Epidermal melanocyte (primary cell): ENCODE results near the gene RIMBP3B.
"Not testable (repeated sequence)": the region's sequence is repeated elsewhere in the genome, so short reads cannot be mapped to it uniquely, and the experiment has no call there.

ENCODE experiments used
- DNase-seq: peaks from one replicate; pipeline ENCODE4 v3.0.0; 2011; ENCODE audit warnings: low spot score; ENCODE audit not compliant: insufficient read length

RIMBP3B gene

GRCh38 chr22:21417853-21418252 is 34.3 kb downstream of the RIMBP3B start:
- not testable (repeated sequence) for DNase-seq

DNA sequence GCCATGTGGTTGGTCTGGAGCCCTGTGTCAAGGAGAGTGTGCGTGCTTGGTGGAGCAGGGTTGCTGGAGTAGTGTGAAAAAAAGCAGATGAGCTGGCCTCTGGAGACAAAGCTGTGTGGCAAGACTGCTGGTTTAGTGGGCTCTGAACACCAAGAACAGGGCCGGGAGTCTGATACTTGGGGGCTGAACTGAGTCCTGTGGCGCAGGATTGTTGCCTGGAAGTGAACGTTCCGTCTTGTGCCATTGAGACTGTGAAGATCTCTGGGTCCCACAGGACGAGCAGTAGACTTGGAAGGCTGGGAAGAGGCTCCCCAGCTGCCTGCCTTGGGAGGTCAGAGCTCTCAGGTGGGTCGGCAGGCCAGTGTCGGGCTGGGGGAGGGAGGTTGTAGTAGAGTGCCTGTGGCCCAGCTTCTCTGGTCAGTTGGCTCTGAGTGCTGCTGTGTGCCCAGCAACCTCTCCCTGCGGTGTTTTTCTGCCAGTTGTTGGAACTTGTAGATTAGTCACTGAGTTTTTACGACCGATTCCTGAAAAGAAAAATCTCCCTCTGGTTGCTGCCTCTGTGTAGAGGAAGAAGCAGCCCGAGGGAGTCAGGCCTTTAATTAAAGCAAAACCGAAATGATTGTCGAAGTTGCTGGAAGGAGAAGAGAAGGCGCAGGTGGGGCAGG is 35.6 kb downstream of the RIMBP3B start:
- DNase-seq = not testable (repeated sequence)

DNA sequence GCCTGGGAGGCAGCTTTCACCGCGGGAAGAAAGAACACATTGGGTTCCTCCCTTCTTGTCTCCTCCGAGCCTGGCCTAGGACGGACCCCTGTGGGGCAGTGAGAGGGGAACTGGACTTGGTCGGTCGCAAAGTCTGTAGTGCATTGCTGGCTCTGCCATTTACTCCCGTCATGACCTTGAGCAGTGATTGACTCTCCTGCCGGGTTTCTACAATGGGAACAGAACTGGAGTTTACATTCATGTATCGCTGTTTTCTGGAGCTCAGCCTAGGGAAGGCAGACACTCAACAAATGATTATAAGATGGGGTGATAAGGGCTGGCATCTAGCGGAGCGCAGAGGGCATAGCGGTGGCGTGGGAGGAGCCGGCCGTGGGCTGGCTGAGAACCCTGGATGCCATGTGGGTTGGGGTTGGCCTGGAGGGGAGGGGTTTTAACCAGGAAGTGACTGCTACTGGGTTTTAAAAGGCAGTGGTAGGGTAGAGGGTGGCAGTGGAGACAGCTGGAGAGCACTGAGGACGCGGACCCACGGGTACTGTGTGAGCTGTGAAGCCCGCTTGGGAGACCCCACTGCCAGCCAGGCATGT is 36.7 kb downstream of the RIMBP3B start:
- DNase-seq = not testable (repeated sequence)

GRCh38 chr22:21424084-21424709 is 40.6 kb downstream of the RIMBP3B start:
- not testable (repeated sequence) for DNase-seq

DNA sequence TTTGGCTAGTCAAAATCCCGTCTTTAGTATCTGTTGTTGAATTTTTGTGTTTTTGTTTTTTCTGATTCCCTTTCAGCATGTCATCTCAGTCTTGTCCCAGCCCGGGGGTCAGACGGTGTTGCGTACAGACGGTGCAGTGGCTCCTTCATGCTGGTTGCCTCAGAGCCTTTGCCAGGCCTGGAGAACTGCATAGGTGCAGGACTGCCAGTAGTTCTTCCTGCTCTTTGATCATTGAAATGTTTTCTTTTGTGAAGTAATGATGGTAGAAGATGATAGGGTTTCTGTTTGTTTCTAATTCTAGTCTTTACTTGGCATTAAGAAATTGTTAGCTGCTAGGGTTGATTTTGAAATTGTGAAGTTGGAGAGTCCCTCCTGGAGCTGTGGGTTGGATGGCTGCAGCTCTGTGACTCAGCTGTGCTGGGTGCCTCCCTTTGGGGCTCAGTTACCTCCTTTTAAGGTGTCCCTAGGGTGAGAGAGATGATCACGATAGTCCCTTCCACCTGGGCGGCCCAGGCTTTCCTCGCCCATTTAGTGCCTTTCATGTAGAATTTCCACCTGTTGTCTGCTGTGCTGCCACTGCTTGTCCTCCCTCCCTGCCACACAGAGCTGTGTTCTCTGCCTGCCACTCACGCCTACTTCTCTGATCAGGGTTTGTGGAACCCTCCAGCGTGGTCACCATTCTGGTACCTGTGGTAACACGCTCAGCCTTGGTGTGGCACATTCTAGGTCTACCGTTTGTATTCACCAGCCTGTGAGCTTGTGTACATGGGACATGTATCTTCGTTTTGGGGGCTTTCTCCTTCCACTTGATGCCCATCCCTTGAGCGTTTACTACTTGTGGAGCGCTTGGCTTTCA is 51.1 kb downstream of the RIMBP3B start:
- DNase-seq = not testable (repeated sequence)

- DNase-seq = not testable (repeated sequence)
Observed at GRCh38 chr22:21435998-21436810, 52.7 kb downstream of the RIMBP3B start.

DNA sequence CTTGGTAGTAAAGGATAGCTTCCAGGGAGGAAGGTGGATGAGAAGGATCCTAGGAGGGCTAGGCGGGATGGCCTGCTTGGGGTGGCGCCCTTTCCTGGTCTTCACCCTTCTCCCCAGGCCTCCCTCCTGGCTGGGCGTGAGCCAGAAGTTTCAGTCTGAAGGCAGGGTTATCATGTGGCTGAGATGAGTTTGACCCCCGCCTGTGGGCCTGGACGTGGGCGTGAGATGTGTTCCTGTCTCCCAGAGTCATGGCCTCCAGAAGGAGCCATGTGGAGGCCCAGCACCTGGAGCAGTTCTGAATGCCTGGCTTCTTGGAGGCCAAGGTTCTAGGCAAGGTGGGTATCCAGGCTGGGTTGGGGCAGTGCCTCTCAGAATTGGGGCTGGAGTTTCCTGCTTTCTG is 54.5 kb downstream of the RIMBP3B start:
- not testable (repeated sequence) for DNase-seq
